Esophagus muscularis mucosa (tissue), 4 donors: ENCODE results near the gene MBD6. TPM values are rescaled to one million over a fixed set of nuclear protein-coding genes. Genes with fewer than 3 reads are reported as not detected.

Experiments used
- DNase-seq: peaks from one replicate; pipeline ENCODE4 v3.0.0-alpha.2; 2017; ENCODE audit errors: extremely low spot score
- H3K27ac ChIP-seq, 4 donors: fragments of 200-600 bp; sonication (generic); replicated peaks in 1 of 4; 1 replicate in 3 of 4; 2 replicates in 1 of 4; pipeline ENCODE4 v1.5.1; 2016 to 2019; ENCODE audit warnings: mild to moderate bottlenecking in 1 of 4
- H3K27me3 ChIP-seq, 4 donors: fragments of 200-600 bp; sonication (generic); one replicate each; pipeline versions ENCODE4 v1.5.1 to v1.6.0; 2016 to 2019
- H3K36me3 ChIP-seq, 4 donors: fragments of 200-600 bp; sonication (generic); one replicate each; pipeline ENCODE4 v1.5.1; 2016 to 2019
- H3K4me1 ChIP-seq, 4 donors: fragments of 200-600 bp; sonication (generic); one replicate each; pipeline ENCODE4 v1.5.1; 2016 to 2019
- H3K4me3 ChIP-seq, 4 donors: fragments of 200-600 bp; sonication (generic); 1 replicate in 2 of 4; 2 replicates in 2 of 4; pipeline ENCODE4 v1.5.1; 2016 to 2019; ENCODE audit warnings: mild to moderate bottlenecking in 4 of 4, moderate library complexity in 1 of 4
- H3K9me3 ChIP-seq, 4 donors: fragments of 200-600 bp; sonication (generic); 1 replicate in 3 of 4; 2 replicates in 1 of 4; pipeline ENCODE4 v1.5.1; 2016 to 2019
- CTCF ChIP-seq, 3 experiments: fragments of 200-600 bp in 2 of 3; fragments of 450-650 bp in 1 of 3; sonication (generic) in 2 of 3; IDR thresholded peaks; one replicate each; pipeline ENCODE4 v1.5.1; 2017 to 2019; ENCODE audit warnings: antibody characterized with exemption in 3 of 3, mild to moderate bottlenecking in 2 of 3, moderate library complexity in 1 of 3
- EP300 ChIP-seq: sonication (generic); formaldehyde crosslinking; IDR thresholded peaks from one replicate; pipeline ENCODE4 v1.6.1; 2017; ENCODE audit warnings: antibody characterized with exemption
- POLR2A ChIP-seq: fragments of 450-650 bp; IDR thresholded peaks from one replicate; pipeline ENCODE4 v1.6.1; 2017; ENCODE audit warnings: antibody characterized with exemption, moderate library complexity, mild to moderate bottlenecking, low read depth
- POLR2AphosphoS5 ChIP-seq, 2 donors: sonication (generic); formaldehyde crosslinking; IDR thresholded peaks; one replicate each; pipeline ENCODE4 v1.6.1; 2017; ENCODE audit warnings: antibody characterized with exemption in 2 of 2
- WGBS: methylation state at CpG from one replicate; pipeline ENCODE4 v1.1.5; 2018; 5-methylcytosine and 5-hydroxymethylcytosine counted together
- intact Hi-C: fragments of 100-400 bp; cut with DNase I; formaldehyde crosslinking; loops from one replicate; pipeline ENCODE4 v1.15.1; 2023
- small RNA-seq, 3 donors: library from RNA; depleted of rRNA; stranded (forward); fragments of <200 nt; gene quantifications; one replicate each; pipeline ENCODE3, GENCODE V24; 2016
- total RNA-seq, 4 donors: library from RNA; depleted of rRNA; stranded (reverse); fragments of >200 nt; gene quantifications; one replicate each; pipeline versions ENCODE4 v1.1.0 to v1.2.1, GENCODE V29; 2016

MBD6 gene
- total RNA-seq, 4 donors from 2014 or later = 13.8 to 19.9 (median 16.9) TPM

GRCh38 chr12:57575771-57576612, 53.4 kb downstream of the MBD6 start:
- Histone ChIP-seq H3K9me3 (no peaks in the 10 kb centered on the region), H3K4me1 (no peaks in the 10 kb centered on the region), H3K27ac (no peak overlapping the region), H3K27me3 (no peaks in the 10 kb centered on the region), H3K36me3 (peaks cover 0 to 34% (median 5%) of the 10 kb centered on the region in 4 donors), H3K4me3 (no peak overlapping the region)
- TF ChIP-seq EP300 (no peak), POLR2A (no peak), POLR2AphosphoS5 (IDR thresholded peaks at IDR 0.05) (no peak), CTCF (IDR thresholded peaks at IDR 0.05) (no peak)
- no peak for DNase-seq
- intact Hi-C loops = no loop called here
- 86% methylated on average over 6 of the region's 12 CpGs for WGBS

- DNase-seq = no peak
- 85% methylated on average over 9 of the region's 9 CpGs for WGBS
- no peaks in the 10 kb centered on the region for H3K9me3 ChIP-seq
- intact Hi-C loops = no loop called here
- H3K4me3 ChIP-seq = no peak overlapping the region
- no peaks in the 10 kb centered on the region for H3K27me3 ChIP-seq
- peaks cover 0 to 36% (median 7%) of the 10 kb centered on the region in 4 donors for H3K36me3 ChIP-seq
- no peak for TF ChIP-seq CTCF (IDR thresholded peaks at IDR 0.05)
- no peak for TF ChIP-seq POLR2AphosphoS5 (IDR thresholded peaks at IDR 0.05)
- TF ChIP-seq EP300 = no peak
- no peak for TF ChIP-seq POLR2A
- no peak overlapping the region for H3K27ac ChIP-seq
- H3K4me1 ChIP-seq = no peaks in the 10 kb centered on the region
Observed at GRCh38 chr12:57576613-57577160, 54.1 kb downstream of the MBD6 start.

- DNase-seq = no peak
- WGBS = 88% methylated on average over 12 of the region's 12 CpGs
- H3K27ac ChIP-seq = no peak overlapping the region
Observed at GRCh38 chr12:57577981-57578758, 55.5 kb downstream of the MBD6 start.

GRCh38 chr12:57579011-57579410, 56.4 kb downstream of the MBD6 start:
- H3K36me3 ChIP-seq = peaks cover 0 to 34% (median 6%) of the 10 kb centered on the region in 4 donors
- DNase-seq = no peak
- no peak for TF ChIP-seq POLR2AphosphoS5 (IDR thresholded peaks at IDR 0.05)
- TF ChIP-seq CTCF (IDR thresholded peaks at IDR 0.05) = no peak
- no peak for TF ChIP-seq EP300
- TF ChIP-seq POLR2A = no peak
- no peak overlapping the region for H3K4me3 ChIP-seq
- intact Hi-C loops = no loop called here
- H3K27ac ChIP-seq = no peak overlapping the region
- 82% methylated on average over 2 of the region's 2 CpGs for WGBS
- H3K27me3 ChIP-seq = no peaks in the 10 kb centered on the region
- H3K4me1 ChIP-seq = peaks cover 0 to 7% (median 2%) of the 10 kb centered on the region in 4 donors
- no peaks in the 10 kb centered on the region for H3K9me3 ChIP-seq

More at GRCh38 chr12:57577981-57578758, 55.5 kb downstream of the MBD6 start:
- no peaks in the 10 kb centered on the region for H3K27me3 ChIP-seq
- H3K36me3 ChIP-seq = peaks cover 0 to 34% (median 6%) of the 10 kb centered on the region in 4 donors
- intact Hi-C loops = no loop called here
- H3K4me1 ChIP-seq = peaks cover 0 to 1% (median 0%) of the 10 kb centered on the region in 4 donors
- H3K9me3 ChIP-seq = no peaks in the 10 kb centered on the region
- TF ChIP-seq EP300 = no peak
- no peak for TF ChIP-seq POLR2A
- no peak for TF ChIP-seq POLR2AphosphoS5 (IDR thresholded peaks at IDR 0.05)
- TF ChIP-seq CTCF (IDR thresholded peaks at IDR 0.05) = no peak
- H3K4me3 ChIP-seq = no peak overlapping the region

Small RNAs within 50 kb of the gene (small RNA-seq; reads per million reads assigned to genes)
- gene MIR616 = 0 reads per million in 3 donors

Other genes with a start within 250 kb of the MBD6 start
- 10 to 100 TPM; 30.3 to 41.5 (median 35.1) TPM for gene R3HDM2, start 91.8 kb upstream of the MBD6 start, total RNA-seq
- not detected for gene INHBC, start 88.0 kb upstream of the MBD6 start, total RNA-seq
- not detected for gene INHBE, start 67.5 kb upstream of the MBD6 start, total RNA-seq
- under 1 TPM in 3 of 4 donors, not detected in 1; 0.17 to 0.98 (median 0.84) TPM for gene GLI1, start 63.0 kb upstream of the MBD6 start, total RNA-seq
- 10 to 100 TPM in 2 of 4 donors, 1 to 10 TPM in 2; 6.0 to 12.9 (median 8.8) TPM for gene ARHGAP9, start 43.0 kb upstream of the MBD6 start, total RNA-seq
- 10 to 100 TPM; 53.2 to 81.0 (median 62.7) TPM for gene MARS1, start 34.8 kb upstream of the MBD6 start, total RNA-seq
- gene DDIT3, start 2.3 kb upstream of the MBD6 start, total RNA-seq = 10 to 100 TPM; 14.4 to 43.9 (median 24.4) TPM
- gene DCTN2, start 24.4 kb downstream of the MBD6 start, total RNA-seq = 100 to 1,000 TPM; 161 to 243 (median 202) TPM
- 1 to 10 TPM; 2.1 to 3.2 (median 2.4) TPM for gene KIF5A, start 27.2 kb downstream of the MBD6 start, total RNA-seq
- gene PIP4K2C, start 68.4 kb downstream of the MBD6 start, total RNA-seq = 10 to 100 TPM; 22.7 to 30.7 (median 29.0) TPM
- 10 to 100 TPM; 39.0 to 68.6 (median 46.8) TPM for gene DTX3, start 82.0 kb downstream of the MBD6 start, total RNA-seq
- gene ARHGEF25, start 88.6 kb downstream of the MBD6 start, total RNA-seq = 100 to 1,000 TPM in 3 of 4 donors, 10 to 100 TPM in 1; 77.7 to 133 (median 111) TPM
- gene B4GALNT1, start 110.4 kb downstream of the MBD6 start, total RNA-seq = 10 to 100 TPM in 2 of 4 donors, 1 to 10 TPM in 2; 2.8 to 10.9 (median 7.3) TPM
- 100 to 1,000 TPM; 139 to 223 (median 148) TPM for gene OS9, start 171.3 kb downstream of the MBD6 start, total RNA-seq
- gene AGAP2, start 215.9 kb downstream of the MBD6 start, total RNA-seq = 10 to 100 TPM in 1 of 4 donors, 1 to 10 TPM in 3; 2.5 to 11.2 (median 3.6) TPM
- 10 to 100 TPM; 34.3 to 45.1 (median 42.1) TPM for gene TSPAN31, start 222.2 kb downstream of the MBD6 start, total RNA-seq
- gene CDK4, start 229.5 kb downstream of the MBD6 start, total RNA-seq = 10 to 100 TPM; 43.6 to 85.7 (median 71.3) TPM
- 10 to 100 TPM in 2 of 4 donors, 1 to 10 TPM in 2; 5.6 to 16.9 (median 10.7) TPM for gene MARCHF9, start 232.3 kb downstream of the MBD6 start, total RNA-seq
- gene CYP27B1, start 244.3 kb downstream of the MBD6 start, total RNA-seq = under 1 TPM in 2 of 4 donors, not detected in 2; 0.32 to 0.66 TPM
- 1 to 10 TPM; 4.2 to 9.8 (median 5.7) TPM for gene METTL1, start 249.3 kb downstream of the MBD6 start, total RNA-seq
- gene EEF1AKMT3, start 249.8 kb downstream of the MBD6 start, total RNA-seq = 10 to 100 TPM in 2 of 4 donors, 1 to 10 TPM in 2; 6.6 to 13.2 (median 10.0) TPM